Osteoblast (primary cell): Measurements from ENCODE around the gene TULP4. TPM values are rescaled to one million over a fixed set of nuclear protein-coding genes. Genes with fewer than 3 reads are reported as not detected.
A peak's percentile ranks its signal among the peaks of the same experiment; 100 is the strongest.
"Not testable (repeated sequence)": the region's sequence is repeated elsewhere in the genome, so short reads cannot be mapped to it uniquely, and the experiment has no call there.

Experiments
- DNase-seq: peaks from one replicate; pipeline ENCODE4 v3.0.0; 2011; ENCODE audit warnings: low spot score, mixed read lengths; ENCODE audit not compliant: insufficient read length; ENCODE audit errors: missing footprints
- H2AFZ ChIP-seq: 2 replicates; pipeline ENCODE4 v1.6.0; 2011; ENCODE audit warnings: mild to moderate bottlenecking, low read length
- H3K27ac ChIP-seq: 2 replicates; pipeline ENCODE4 v1.5.1; 2011; ENCODE audit warnings: mild to moderate bottlenecking, low read depth, low read length, moderate library complexity
- H3K27me3 ChIP-seq: 2 replicates; pipeline ENCODE4 v1.6.0; 2012; ENCODE audit warnings: mild to moderate bottlenecking, control low read depth, inconsistent platforms, low read length, moderate library complexity; ENCODE audit not compliant: insufficient read depth
- H3K36me3 ChIP-seq: 2 replicates; pipeline ENCODE4 v1.5.1; 2011; ENCODE audit warnings: mild to moderate bottlenecking, low read length, control low read depth, moderate library complexity; ENCODE audit not compliant: insufficient read depth
- H3K4me1 ChIP-seq: 2 replicates; pipeline ENCODE4 v1.5.1; 2011; ENCODE audit warnings: mild to moderate bottlenecking, low read length, control low read depth, moderate library complexity; ENCODE audit not compliant: insufficient read depth
- H3K4me2 ChIP-seq: 2 replicates; pipeline ENCODE4 v1.6.0; 2011; ENCODE audit warnings: mild to moderate bottlenecking, low read length; ENCODE audit not compliant: insufficient read depth
- H3K4me3 ChIP-seq: fragments of 200-600 bp; sonication (generic); 3 replicates; pipeline ENCODE4 v1.5.1; 2012; ENCODE audit warnings: mild to moderate bottlenecking, low read length, inconsistent platforms; ENCODE audit not compliant: insufficient read depth
- H3K79me2 ChIP-seq: 2 replicates; pipeline ENCODE4 v1.6.0; 2012; ENCODE audit warnings: mild to moderate bottlenecking, low read length, control low read depth, inconsistent platforms; ENCODE audit not compliant: insufficient read depth
- H3K9me3 ChIP-seq: 2 replicates; pipeline ENCODE4 v1.5.1; 2011; ENCODE audit warnings: low read depth, low read length, control low read depth
- H4K20me1 ChIP-seq: 2 replicates; pipeline ENCODE4 v1.6.0; 2012; ENCODE audit warnings: mild to moderate bottlenecking, low read length, control low read depth; ENCODE audit not compliant: insufficient read depth
- total RNA-seq: library from RNA; depleted of rRNA; stranded (reverse); fragments of >200 nt; gene quantifications from 2 replicates; pipeline ENCODE4 v1.2.3, GENCODE V29; 2012
- TF ChIP-seq, protein P1 (sequence below): IDR thresholded peaks from 2 replicates; pipeline ENCODE4 v1.5.1; 2011; ENCODE audit warnings: mild to moderate bottlenecking, low read depth, low read length, moderate library complexity; ENCODE audit errors: extremely low read depth

The TULP4 gene
- total RNA-seq, 1 donor = 172 TPM

DNA sequence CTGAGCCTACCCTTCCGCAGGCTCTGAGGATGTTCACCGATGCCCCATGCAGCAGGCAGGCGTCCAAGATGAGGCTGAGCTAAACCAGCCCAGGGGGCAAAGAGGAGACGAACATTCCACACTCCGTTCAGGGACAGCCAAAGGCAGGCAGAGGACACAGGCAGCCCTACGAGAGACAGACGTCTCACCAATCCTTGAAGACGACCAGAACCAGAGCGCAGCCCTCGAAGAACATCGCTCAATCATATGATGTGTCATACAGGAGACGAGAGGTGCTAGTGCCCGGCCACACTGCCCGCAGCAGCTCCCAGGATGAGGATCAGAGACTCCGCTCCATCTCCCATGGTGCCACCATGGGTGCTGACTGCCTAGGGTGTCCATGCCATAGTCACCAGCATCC, 212.0 kb downstream of the TULP4 start:
- H3K27ac ChIP-seq = no peak overlapping the region
- no peak overlapping the region for H2AFZ ChIP-seq
- peaks cover 7% of the 10 kb centered on the region for H3K27me3 ChIP-seq
- TF ChIP-seq, protein P1, sequence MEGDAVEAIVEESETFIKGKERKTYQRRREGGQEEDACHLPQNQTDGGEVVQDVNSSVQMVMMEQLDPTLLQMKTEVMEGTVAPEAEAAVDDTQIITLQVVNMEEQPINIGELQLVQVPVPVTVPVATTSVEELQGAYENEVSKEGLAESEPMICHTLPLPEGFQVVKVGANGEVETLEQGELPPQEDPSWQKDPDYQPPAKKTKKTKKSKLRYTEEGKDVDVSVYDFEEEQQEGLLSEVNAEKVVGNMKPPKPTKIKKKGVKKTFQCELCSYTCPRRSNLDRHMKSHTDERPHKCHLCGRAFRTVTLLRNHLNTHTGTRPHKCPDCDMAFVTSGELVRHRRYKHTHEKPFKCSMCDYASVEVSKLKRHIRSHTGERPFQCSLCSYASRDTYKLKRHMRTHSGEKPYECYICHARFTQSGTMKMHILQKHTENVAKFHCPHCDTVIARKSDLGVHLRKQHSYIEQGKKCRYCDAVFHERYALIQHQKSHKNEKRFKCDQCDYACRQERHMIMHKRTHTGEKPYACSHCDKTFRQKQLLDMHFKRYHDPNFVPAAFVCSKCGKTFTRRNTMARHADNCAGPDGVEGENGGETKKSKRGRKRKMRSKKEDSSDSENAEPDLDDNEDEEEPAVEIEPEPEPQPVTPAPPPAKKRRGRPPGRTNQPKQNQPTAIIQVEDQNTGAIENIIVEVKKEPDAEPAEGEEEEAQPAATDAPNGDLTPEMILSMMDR = no peak
- no peaks in the 10 kb centered on the region for H3K36me3 ChIP-seq
- no peaks in the 10 kb centered on the region for H3K79me2 ChIP-seq
- H4K20me1 ChIP-seq = no peaks in the 10 kb centered on the region
- H3K4me2 ChIP-seq = no peak overlapping the region
- peak; percentile 26 for DNase-seq
- H3K9me3 ChIP-seq = no peaks in the 10 kb centered on the region
- no peaks in the 10 kb centered on the region for H3K4me1 ChIP-seq
- H3K4me3 ChIP-seq = no peak overlapping the region

GRCh38 chr6:158527858-158528257, 215.6 kb downstream of the TULP4 start:
- H2AFZ ChIP-seq, H3K4me1 ChIP-seq, H3K4me2 ChIP-seq, H3K9me3 ChIP-seq, H4K20me1 ChIP-seq, H3K36me3 ChIP-seq, H3K4me3 ChIP-seq, H3K27me3 ChIP-seq, H3K79me2 ChIP-seq, DNase-seq, H3K27ac ChIP-seq: not testable (repeated sequence)

DNA sequence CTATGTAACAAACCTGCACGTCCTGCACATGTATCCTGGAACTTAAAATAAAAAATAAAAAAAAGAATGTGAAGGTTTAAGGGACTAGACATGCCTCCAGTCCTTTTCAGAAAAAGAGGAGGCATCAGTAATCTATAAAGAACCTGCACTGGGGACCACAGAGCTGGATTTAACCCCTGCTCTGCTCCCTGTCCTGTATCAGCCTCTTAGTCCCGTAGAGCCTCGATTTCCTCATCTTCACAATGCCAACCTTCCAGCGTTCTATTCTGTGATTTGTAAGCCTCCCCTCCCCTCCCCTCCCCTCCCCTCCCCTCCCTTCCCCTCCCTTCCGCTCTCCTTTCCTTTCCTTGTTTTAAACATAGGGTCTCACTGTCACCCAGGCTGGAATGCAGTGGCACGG, 216.6 kb downstream of the TULP4 start:
- Histone ChIP-seq H3K27me3 (peaks cover 7% of the 10 kb centered on the region), H3K36me3 (no peaks in the 10 kb centered on the region), H3K27ac (no peak overlapping the region), H3K4me1 (no peaks in the 10 kb centered on the region), H3K4me3 (no peak overlapping the region), H3K4me2 (no peak overlapping the region), H4K20me1 (no peaks in the 10 kb centered on the region), H3K9me3 (no peaks in the 10 kb centered on the region), H2AFZ (no peak overlapping the region), H3K79me2 (no peaks in the 10 kb centered on the region)
- DNase-seq = no peak
- TF ChIP-seq, protein P1 = no peak

GRCh38 chr6:158529629-158530028, 217.4 kb downstream of the TULP4 start:
- no peaks in the 10 kb centered on the region for H3K4me1 ChIP-seq
- no peak overlapping the region for H3K4me2 ChIP-seq
- H3K27me3 ChIP-seq = peaks cover 5% of the 10 kb centered on the region
- no peaks in the 10 kb centered on the region for H3K36me3 ChIP-seq
- no peak overlapping the region for H3K4me3 ChIP-seq
- H3K9me3 ChIP-seq = no peaks in the 10 kb centered on the region
- H2AFZ ChIP-seq = no peak overlapping the region
- TF ChIP-seq, protein P1 = no peak
- no peak overlapping the region for H3K27ac ChIP-seq
- no peaks in the 10 kb centered on the region for H3K79me2 ChIP-seq
- DNase-seq = no peak
- no peaks in the 10 kb centered on the region for H4K20me1 ChIP-seq
